ENCODE data around the gene FBXW11. TPM values are rescaled to one million over a fixed set of nuclear protein-coding genes. Genes with fewer than 3 reads are reported as not detected.

FBXW11 gene
- total and polyA plus RNA-seq, 10 of the 15 experiments (the other 5 are each of a cell fraction or from before 2014, with no cell fraction given): 4.3 to 61.5 (median 40.0) TPM

GRCh38 chr5:171851251-171851650, 155.2 kb downstream of the FBXW11 start:
- no peaks in the 10 kb centered on the region for H3K4me1 ChIP-seq (ENCODE audit: control insufficient read depth, insufficient read depth, low read length)
- H4K20me1 ChIP-seq (ENCODE audit: control insufficient read depth, insufficient read depth): no peaks in the 10 kb centered on the region
- RAD21 ChIA-PET (ENCODE audit: unreplicated experiment): no interaction called here
- no peak overlapping the region for H3K27ac ChIP-seq (ENCODE audit: control insufficient read depth, insufficient read depth)
- in situ Hi-C loops (cut with MboI) (no loop called here), intact Hi-C loops (cut with micrococcal nuclease; ENCODE audit: unreplicated experiment) (loop anchor here (5.0 kb wide), 1 partner anchor 434 kb away; the partner anchor contains the start of gene FGF18)
- FAIRE-seq (no peak), ATAC-seq (no peak), DNase-seq (ENCODE audit: low read depth, low spot score) (no peak)
- SMC1A ChIA-PET (ENCODE audit: uncharacterized antibody, unreplicated experiment): no interaction called here
- H3K4me3 ChIP-seq: no peak overlapping the region
- H2AFZ ChIP-seq (ENCODE audit: control insufficient read depth, low read depth, low read length): no peak overlapping the region
- 31% methylated on average over 1 of the region's 1 CpG for WGBS (ENCODE audit: insufficient coverage, insufficient replicate concordance, low lambda C conversion rate, missing lambda C conversion rate)
- POLR2A ChIA-PET: no interaction called here
- H3K4me2 ChIP-seq (ENCODE audit: control insufficient read depth, insufficient read depth): no peak overlapping the region
- H3K36me3 ChIP-seq (ENCODE audit: control insufficient read depth in 2 of 2, insufficient read depth in 2 of 2, low read length in 1 of 2): no peaks in the 10 kb centered on the region; a peak in 1 of 4 replicates
- H3K9me3 ChIP-seq (replicated peaks; ENCODE audit: control insufficient read depth, insufficient read depth, low read length): no peaks in the 10 kb centered on the region
- CTCF ChIA-PET: interaction anchor here (1.0 kb wide), 1 partner anchor 15 kb away, joined by 3 read pairs; no protein-coding TSS in a partner anchor
- H3K27me3 ChIP-seq (replicated peaks in 1 of 2; ENCODE audit: control insufficient read depth in 2 of 2, insufficient read depth in 2 of 2, low read length in 1 of 2): no peaks in the 10 kb centered on the region
- TF ChIP-seq FOXK2 (IDR thresholded peaks at IDR 0.05) (no peak), IRF5 (IDR thresholded peaks at IDR 0.05; ENCODE audit: borderline replicate concordance) (no peak), JUNB (IDR thresholded peaks at IDR 0.05) (no peak), SMAD1 (IDR thresholded peaks at IDR 0.05; ENCODE audit: low read depth, partially characterized antibody) (no peak), NFYB (IDR thresholded peaks at IDR 0.05; ENCODE audit: insufficient read depth, low read depth, low read length) (no peak), E4F1 (IDR thresholded peaks at IDR 0.05; ENCODE audit: borderline replicate concordance, partially characterized antibody) (no peak), TCF3 (IDR thresholded peaks at IDR 0.05; ENCODE audit: borderline replicate concordance, insufficient read depth, low read depth, low read length) (no peak), NKRF (conservative IDR thresholded peaks at IDR 0.05) (no peak), PAX5 (IDR thresholded peaks at IDR 0.05; ENCODE audit: borderline replicate concordance, low read depth, low read length) (no peak), IKZF2 (IDR thresholded peaks at IDR 0.05) (no peak), HDGF (IDR thresholded peaks at IDR 0.05) (no peak), KLF5 (IDR thresholded peaks at IDR 0.05; ENCODE audit: partially characterized antibody) (no peak), RAD51 (IDR thresholded peaks at IDR 0.05) (no peak)
- H3K9ac ChIP-seq (ENCODE audit: control insufficient read depth, insufficient read depth, low read length): no peak overlapping the region
- BruUV-seq (replicated peaks): no TSS peak
- no peaks in the 10 kb centered on the region for H3K79me2 ChIP-seq (ENCODE audit: control insufficient read depth, insufficient read depth, low read length)
